ENCODE measurements around the gene NELL2. TPM values are rescaled to one million over a fixed set of nuclear protein-coding genes. Genes with fewer than 3 reads are reported as not detected.

Gene NELL2
- total and polyA plus RNA-seq, 2 experiments from 2014 or later = not detected

DNA sequence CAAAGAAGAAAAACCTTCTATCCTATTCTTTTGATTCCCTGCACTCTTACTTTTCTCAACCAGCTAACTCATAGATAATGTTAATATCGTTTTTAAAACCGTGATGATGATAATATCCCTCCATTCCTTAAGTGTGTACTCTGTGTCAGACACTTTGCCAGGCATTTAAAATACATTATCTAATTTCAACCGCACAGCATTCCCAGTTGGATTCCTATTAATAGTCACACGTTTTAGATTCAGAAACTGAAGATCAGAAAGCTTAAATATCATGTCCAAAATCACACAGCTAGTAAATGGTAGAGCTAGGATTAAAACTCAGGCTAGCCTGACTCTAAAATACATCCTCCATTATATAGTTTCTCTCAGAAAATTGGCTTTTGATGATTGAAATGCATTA lies 366.0 kb downstream of the NELL2 start:
- Histone ChIP-seq H3K27me3 (replicated peaks; ENCODE audit: insufficient read depth) (no peaks in the 10 kb centered on the region), H3K9me3 (ENCODE audit: low read depth) (no peaks in the 10 kb centered on the region), H3K79me2 (ENCODE audit: insufficient read depth) (no peaks in the 10 kb centered on the region), H3K4me1 (ENCODE audit: insufficient read depth) (no peaks in the 10 kb centered on the region), H4K20me1 (ENCODE audit: insufficient read depth) (no peaks in the 10 kb centered on the region), H3F3A (ENCODE audit: insufficient read depth) (no peaks in the 10 kb centered on the region), H3K4me3 (no peak overlapping the region), H3K4me2 (ENCODE audit: unreplicated experiment) (no peak overlapping the region), H3K9ac (no peak overlapping the region), H2AFZ (no peak overlapping the region), H3K9me2 (ENCODE audit: insufficient read depth) (no peaks in the 10 kb centered on the region), H3K27ac (no peak overlapping the region), H3K36me3 (ENCODE audit: low read depth) (no peaks in the 10 kb centered on the region)
- DNase-seq = no peak
- no peak for TF ChIP-seq EZH2phosphoT487 (IDR thresholded peaks at IDR 0.05; ENCODE audit: insufficient read depth, low read depth)
- no peak for TF ChIP-seq EZH2 (IDR thresholded peaks at IDR 0.05; ENCODE audit: insufficient read depth, poor library complexity, severe bottlenecking)
- in situ Hi-C loops (cut with MboI) = no loop called here
- 22% methylated on average over 4 of the region's 4 CpGs for WGBS, 2 experiments (ENCODE audit: low coverage in 1 of 2, low lambda C conversion rate in 2 of 2, missing lambda C conversion rate in 2 of 2)

DNA sequence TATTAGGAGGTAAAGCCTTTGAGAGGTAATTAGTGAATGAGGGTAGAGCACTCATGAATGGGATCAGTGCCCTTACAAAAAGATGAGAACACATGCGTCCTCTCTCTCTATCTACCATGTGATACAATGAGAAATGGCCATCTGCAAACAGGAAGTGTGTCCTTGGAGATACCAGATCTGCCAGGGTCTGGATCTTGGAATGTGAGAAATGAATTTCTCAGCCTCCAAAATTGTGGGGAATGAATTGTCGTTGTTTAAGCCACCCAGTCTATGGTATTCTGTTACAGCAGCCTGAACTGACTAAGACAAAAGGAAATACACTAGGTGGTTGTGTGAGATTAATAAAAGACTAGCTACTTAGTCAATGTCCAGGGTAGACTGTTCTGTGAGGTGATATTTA lies 366.6 kb downstream of the NELL2 start:
- no peak overlapping the region for H3K4me3 ChIP-seq
- H3K36me3 ChIP-seq (ENCODE audit: low read depth) = no peaks in the 10 kb centered on the region
- H3K4me2 ChIP-seq (ENCODE audit: unreplicated experiment) = no peak overlapping the region
- no peak for DNase-seq
- no peak overlapping the region for H3K9ac ChIP-seq
- H3K9me2 ChIP-seq (ENCODE audit: insufficient read depth) = no peaks in the 10 kb centered on the region
- in situ Hi-C loops (cut with MboI) = no loop called here
- TF ChIP-seq EZH2 (IDR thresholded peaks at IDR 0.05; ENCODE audit: insufficient read depth, poor library complexity, severe bottlenecking) (no peak), EZH2phosphoT487 (IDR thresholded peaks at IDR 0.05; ENCODE audit: insufficient read depth, low read depth) (no peak)
- H3K27ac ChIP-seq = no peak overlapping the region
- no peaks in the 10 kb centered on the region for H3K9me3 ChIP-seq (ENCODE audit: low read depth)
- H3K79me2 ChIP-seq (ENCODE audit: insufficient read depth) = no peaks in the 10 kb centered on the region
- no peaks in the 10 kb centered on the region for H3K27me3 ChIP-seq (replicated peaks; ENCODE audit: insufficient read depth)
- no peaks in the 10 kb centered on the region for H4K20me1 ChIP-seq (ENCODE audit: insufficient read depth)
- no peaks in the 10 kb centered on the region for H3K4me1 ChIP-seq (ENCODE audit: insufficient read depth)
- 6 to 12% methylated on average over 2 of the region's 2 CpGs for WGBS, 2 experiments (ENCODE audit: low coverage in 1 of 2, low lambda C conversion rate in 2 of 2, missing lambda C conversion rate in 2 of 2)
- H2AFZ ChIP-seq = no peak overlapping the region
- H3F3A ChIP-seq (ENCODE audit: insufficient read depth) = no peaks in the 10 kb centered on the region

DNA sequence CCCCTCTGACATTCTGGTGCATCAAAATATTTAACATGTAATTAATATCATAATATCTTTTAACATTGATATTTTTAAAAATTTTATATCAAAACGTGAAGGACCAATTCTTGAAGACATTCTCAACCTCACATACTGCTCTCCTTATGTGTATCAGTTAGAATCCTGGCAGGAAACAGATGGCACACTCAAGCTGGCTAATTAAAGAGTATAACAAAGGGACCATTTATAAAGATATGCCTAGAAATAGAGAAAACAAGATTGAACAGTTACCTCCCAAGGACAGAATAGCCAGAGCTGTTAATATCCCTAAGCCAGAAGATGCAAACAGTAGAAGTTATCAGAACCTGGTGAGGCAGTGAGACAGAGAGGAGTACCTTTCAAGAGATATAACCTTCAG lies 368.7 kb downstream of the NELL2 start:
- H3K4me2 ChIP-seq (ENCODE audit: unreplicated experiment) = no peak overlapping the region
- H3K27ac ChIP-seq = no peak overlapping the region
- WGBS, 2 experiments (ENCODE audit: low coverage in 1 of 2, low lambda C conversion rate in 2 of 2, missing lambda C conversion rate in 2 of 2) = 2 to 4% methylated on average over 1 of the region's 1 CpG
- H3K4me1 ChIP-seq (ENCODE audit: insufficient read depth) = no peaks in the 10 kb centered on the region
- H3K9me2 ChIP-seq (ENCODE audit: insufficient read depth) = no peaks in the 10 kb centered on the region
- in situ Hi-C loops (cut with MboI) = no loop called here
- no peaks in the 10 kb centered on the region for H3K36me3 ChIP-seq (ENCODE audit: low read depth)
- no peaks in the 10 kb centered on the region for H3K79me2 ChIP-seq (ENCODE audit: insufficient read depth)
- H4K20me1 ChIP-seq (ENCODE audit: insufficient read depth) = no peaks in the 10 kb centered on the region
- no peaks in the 10 kb centered on the region for H3K9me3 ChIP-seq (ENCODE audit: low read depth)
- H3K4me3 ChIP-seq = no peak overlapping the region
- no peak overlapping the region for H3K9ac ChIP-seq
- H3K27me3 ChIP-seq (replicated peaks; ENCODE audit: insufficient read depth) = no peaks in the 10 kb centered on the region
- DNase-seq = no peak
- H2AFZ ChIP-seq = no peak overlapping the region
- no peak for TF ChIP-seq EZH2 (IDR thresholded peaks at IDR 0.05; ENCODE audit: insufficient read depth, poor library complexity, severe bottlenecking)
- no peak for TF ChIP-seq EZH2phosphoT487 (IDR thresholded peaks at IDR 0.05; ENCODE audit: insufficient read depth, low read depth)
- no peaks in the 10 kb centered on the region for H3F3A ChIP-seq (ENCODE audit: insufficient read depth)

DNA sequence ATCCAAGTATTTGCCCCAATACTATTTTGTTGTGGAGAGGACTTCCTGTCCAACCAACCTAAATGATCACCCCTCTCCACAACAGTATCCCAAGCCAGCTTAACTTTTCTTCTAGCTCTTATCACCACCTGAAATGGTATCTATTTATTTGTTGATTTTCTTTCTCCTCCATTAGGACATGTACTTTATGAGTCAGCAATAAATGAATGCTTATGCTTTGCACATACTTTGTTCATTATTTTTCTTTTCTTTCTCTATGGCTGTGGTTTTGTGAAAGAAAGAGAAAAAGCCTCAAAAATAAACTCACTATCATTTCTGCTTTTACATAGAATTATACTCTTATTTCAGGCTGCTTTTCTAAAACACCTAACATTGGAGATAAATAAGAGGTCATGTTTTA lies 371.3 kb downstream of the NELL2 start:
- no peak overlapping the region for H3K9ac ChIP-seq
- H3K27ac ChIP-seq = no peak overlapping the region
- H3K4me2 ChIP-seq (ENCODE audit: unreplicated experiment) = no peak overlapping the region
- H4K20me1 ChIP-seq (ENCODE audit: insufficient read depth) = no peaks in the 10 kb centered on the region
- no peak overlapping the region for H3K4me3 ChIP-seq
- H3F3A ChIP-seq (ENCODE audit: insufficient read depth) = no peaks in the 10 kb centered on the region
- in situ Hi-C loops (cut with MboI) = no loop called here
- H3K79me2 ChIP-seq (ENCODE audit: insufficient read depth) = no peaks in the 10 kb centered on the region
- no peaks in the 10 kb centered on the region for H3K36me3 ChIP-seq (ENCODE audit: low read depth)
- no peak overlapping the region for H2AFZ ChIP-seq
- H3K4me1 ChIP-seq (ENCODE audit: insufficient read depth) = no peaks in the 10 kb centered on the region
- no peaks in the 10 kb centered on the region for H3K9me2 ChIP-seq (ENCODE audit: insufficient read depth)
- H3K27me3 ChIP-seq (replicated peaks; ENCODE audit: insufficient read depth) = no peaks in the 10 kb centered on the region
- DNase-seq = no peak
- TF ChIP-seq EZH2phosphoT487 (IDR thresholded peaks at IDR 0.05; ENCODE audit: insufficient read depth, low read depth) (no peak), EZH2 (IDR thresholded peaks at IDR 0.05; ENCODE audit: insufficient read depth, poor library complexity, severe bottlenecking) (no peak)
- no peaks in the 10 kb centered on the region for H3K9me3 ChIP-seq (ENCODE audit: low read depth)

DNA sequence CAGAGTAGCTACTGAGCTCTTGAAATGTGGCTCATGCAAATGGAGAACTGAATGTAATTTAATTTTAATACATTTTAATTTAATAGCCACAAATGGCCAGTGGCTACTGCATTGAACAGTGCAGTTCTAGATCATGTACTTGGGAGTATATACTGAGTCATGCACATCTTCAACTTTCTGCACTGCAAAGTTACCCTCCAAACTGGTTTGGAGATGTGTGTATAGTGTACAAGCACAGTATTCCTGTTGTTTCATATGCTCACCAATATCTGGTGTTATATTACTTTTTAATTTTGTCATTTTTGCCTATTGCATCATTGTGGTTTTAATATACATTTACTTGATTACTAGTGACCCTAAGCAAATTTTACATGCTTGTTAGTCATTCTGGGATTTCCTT lies 372.8 kb downstream of the NELL2 start:
- DNase-seq = no peak
- H3K27ac ChIP-seq = no peak overlapping the region
- no peaks in the 10 kb centered on the region for H3K4me1 ChIP-seq (ENCODE audit: insufficient read depth)
- no peaks in the 10 kb centered on the region for H3K36me3 ChIP-seq (ENCODE audit: low read depth)
- TF ChIP-seq EZH2phosphoT487 (IDR thresholded peaks at IDR 0.05; ENCODE audit: insufficient read depth, low read depth) = no peak
- TF ChIP-seq EZH2 (IDR thresholded peaks at IDR 0.05; ENCODE audit: insufficient read depth, poor library complexity, severe bottlenecking) = no peak
- no peaks in the 10 kb centered on the region for H3K27me3 ChIP-seq (replicated peaks; ENCODE audit: insufficient read depth)
- no peak overlapping the region for H3K4me2 ChIP-seq (ENCODE audit: unreplicated experiment)
- in situ Hi-C loops (cut with MboI) = no loop called here
- H3K79me2 ChIP-seq (ENCODE audit: insufficient read depth) = no peaks in the 10 kb centered on the region
- no peaks in the 10 kb centered on the region for H4K20me1 ChIP-seq (ENCODE audit: insufficient read depth)
- H3K4me3 ChIP-seq = no peak overlapping the region
- H3K9me2 ChIP-seq (ENCODE audit: insufficient read depth) = no peaks in the 10 kb centered on the region
- no peak overlapping the region for H3K9ac ChIP-seq
- no peaks in the 10 kb centered on the region for H3K9me3 ChIP-seq (ENCODE audit: low read depth)
- no peak overlapping the region for H2AFZ ChIP-seq
- H3F3A ChIP-seq (ENCODE audit: insufficient read depth) = no peaks in the 10 kb centered on the region
